ENCODE measurements around the gene COPE. TPM values are rescaled to one million over a fixed set of nuclear protein-coding genes. Genes with fewer than 3 reads are reported as not detected.

The COPE gene
- total RNA-seq, 1 donor from 2014 or later, result 141 TPM

GRCh38 chr19:18879579-18880373, 39.4 kb downstream of the COPE start:
- peak; percentile 65 for ATAC-seq

GRCh38 chr19:18878858-18879578, 40.2 kb downstream of the COPE start:
- H3K9me3 ChIP-seq, result no peaks in the 10 kb centered on the region
- H3K4me3 ChIP-seq, result no peak overlapping the region
- intact Hi-C loops (cut with DNase I), result no loop called here
- H3K27ac ChIP-seq, result no peak overlapping the region
- H3K4me1 ChIP-seq, result no peaks in the 10 kb centered on the region
- DNase-seq, result no peak
- ATAC-seq, result no peak
- no peaks in the 10 kb centered on the region for H3K27me3 ChIP-seq
- H3K36me3 ChIP-seq, result no peaks in the 10 kb centered on the region
- no peak for TF ChIP-seq CTCF (IDR thresholded peaks at IDR 0.05)

More at GRCh38 chr19:18879579-18880373, 39.4 kb downstream of the COPE start:
- H3K27me3 ChIP-seq, result no peaks in the 10 kb centered on the region
- H3K4me3 ChIP-seq, result no peak overlapping the region
- no peaks in the 10 kb centered on the region for H3K36me3 ChIP-seq
- no peak for TF ChIP-seq CTCF (IDR thresholded peaks at IDR 0.05)
- H3K27ac ChIP-seq, result no peak overlapping the region
- H3K4me1 ChIP-seq, result no peaks in the 10 kb centered on the region
- intact Hi-C loops (cut with DNase I), result no loop called here
- DNase-seq, result no peak
- no peaks in the 10 kb centered on the region for H3K9me3 ChIP-seq

- Histone ChIP-seq H3K4me1 (no peaks in the 10 kb centered on the region), H3K27me3 (no peaks in the 10 kb centered on the region), H3K27ac (no peak overlapping the region), H3K4me3 (no peak overlapping the region), H3K9me3 (no peaks in the 10 kb centered on the region), H3K36me3 (no peaks in the 10 kb centered on the region)
- DNase-seq (no peak), ATAC-seq (no peak)
- no peak for TF ChIP-seq CTCF (IDR thresholded peaks at IDR 0.05)
- intact Hi-C loops (cut with DNase I), result no loop called here
Measured at GRCh38 chr19:18878058-18878797, 41.0 kb downstream of the COPE start.

GRCh38 chr19:18876865-18877264, 42.3 kb downstream of the COPE start:
- no peak for TF ChIP-seq CTCF (IDR thresholded peaks at IDR 0.05)
- DNase-seq, result no peak
- ATAC-seq, result no peak
- no peaks in the 10 kb centered on the region for H3K9me3 ChIP-seq
- no peaks in the 10 kb centered on the region for H3K27me3 ChIP-seq
- no peaks in the 10 kb centered on the region for H3K4me1 ChIP-seq
- no peaks in the 10 kb centered on the region for H3K36me3 ChIP-seq
- no peak overlapping the region for H3K27ac ChIP-seq
- H3K4me3 ChIP-seq, result no peak overlapping the region
- intact Hi-C loops (cut with DNase I), result no loop called here

GRCh38 chr19:18875726-18876125, 43.5 kb downstream of the COPE start:
- Histone ChIP-seq H3K27me3 (no peaks in the 10 kb centered on the region), H3K27ac (no peak overlapping the region), H3K36me3 (no peaks in the 10 kb centered on the region), H3K4me1 (no peaks in the 10 kb centered on the region), H3K4me3 (no peak overlapping the region), H3K9me3 (no peaks in the 10 kb centered on the region)
- DNase-seq (no peak), ATAC-seq (no peak)
- intact Hi-C loops (cut with DNase I), result no loop called here
- no peak for TF ChIP-seq CTCF (IDR thresholded peaks at IDR 0.05)

All from upper lobe of right lung (tissue), 1 donor.